RPMI7951 (cell line): Measurements from ENCODE around the gene BANP. TPM values are rescaled to one million over a fixed set of nuclear protein-coding genes. Genes with fewer than 3 reads are reported as not detected.
"Not testable (repeated sequence)": the region's sequence is repeated elsewhere in the genome, so short reads cannot be mapped to it uniquely, and the experiment has no call there.

Experiments
- DNase-seq: peaks from one replicate; pipeline ENCODE4 v3.0.0-alpha.2; 2012; ENCODE audit warnings: low read depth
- total RNA-seq: library from RNA; depleted of rRNA; stranded (reverse); fragments of >200 nt; shearing (Covaris generic); gene quantifications from 2 replicates; pipeline ENCODE4 v1.2.3, GENCODE V29; 2014

The BANP gene
- total RNA-seq, 1 experiment from 2014 or later, result 15.3 TPM

- DNase-seq, result no peak
These were observed 24.7 kb upstream of the BANP start for GRCh38 chr16:87926246-87927194.

- DNase-seq, result no peak
These were observed 24.1 kb upstream of the BANP start for GRCh38 chr16:87927195-87927562.

GRCh38 chr16:87929986-87930385 is 21.2 kb upstream of the BANP start:
- peak; percentile 41 for DNase-seq

GRCh38 chr16:87930456-87930855 is 20.8 kb upstream of the BANP start:
- DNase-seq, result peak; percentile 40

- DNase-seq, result peak; percentile 99
These were observed 19.7 kb upstream of the BANP start for GRCh38 chr16:87931504-87931903.

- DNase-seq, result not testable (repeated sequence)
These were observed 18.6 kb upstream of the BANP start for GRCh38 chr16:87932475-87933139.

- DNase-seq, result no peak
These were observed 18.1 kb upstream of the BANP start for GRCh38 chr16:87933140-87933495.

GRCh38 chr16:87934752-87935425 is 16.3 kb upstream of the BANP start:
- not testable (repeated sequence) for DNase-seq

GRCh38 chr16:87936016-87936374 is 15.2 kb upstream of the BANP start:
- DNase-seq, result not testable (repeated sequence)

GRCh38 chr16:87936375-87937230 is 14.6 kb upstream of the BANP start, which contains the start of gene CA5A:
Gene CA5A, minus strand, starts transcription at chr16:87936529. Its CDS starts 79 bp downstream, at chr16:87936450.
- no peak for DNase-seq

GRCh38 chr16:87937231-87937542 is 14.0 kb upstream of the BANP start:
- not testable (repeated sequence) for DNase-seq

GRCh38 chr16:87938412-87938949 is 12.8 kb upstream of the BANP start:
- DNase-seq, result no peak

GRCh38 chr16:87939562-87940423 is 11.4 kb upstream of the BANP start:
- DNase-seq, result no peak

- no peak for DNase-seq
These were observed 8.6 kb upstream of the BANP start for GRCh38 chr16:87942680-87943079.

GRCh38 chr16:87945351-87946042 is 5.7 kb upstream of the BANP start:
- DNase-seq, result no peak

GRCh38 chr16:87946596-87947347 is 4.5 kb upstream of the BANP start:
- no peak for DNase-seq

- no peak for DNase-seq
These were observed 3.7 kb upstream of the BANP start for GRCh38 chr16:87947356-87948118.

GRCh38 chr16:87948119-87948545 is 3.1 kb upstream of the BANP start:
- DNase-seq, result no peak
